ENCODE measurements around the gene SEMA3A.

The SEMA3A gene

GRCh38 chr7:83921941-83922607 is 272.5 kb downstream of the SEMA3A start:
- no peak for DNase-seq (ENCODE audit: low spot score)

DNA sequence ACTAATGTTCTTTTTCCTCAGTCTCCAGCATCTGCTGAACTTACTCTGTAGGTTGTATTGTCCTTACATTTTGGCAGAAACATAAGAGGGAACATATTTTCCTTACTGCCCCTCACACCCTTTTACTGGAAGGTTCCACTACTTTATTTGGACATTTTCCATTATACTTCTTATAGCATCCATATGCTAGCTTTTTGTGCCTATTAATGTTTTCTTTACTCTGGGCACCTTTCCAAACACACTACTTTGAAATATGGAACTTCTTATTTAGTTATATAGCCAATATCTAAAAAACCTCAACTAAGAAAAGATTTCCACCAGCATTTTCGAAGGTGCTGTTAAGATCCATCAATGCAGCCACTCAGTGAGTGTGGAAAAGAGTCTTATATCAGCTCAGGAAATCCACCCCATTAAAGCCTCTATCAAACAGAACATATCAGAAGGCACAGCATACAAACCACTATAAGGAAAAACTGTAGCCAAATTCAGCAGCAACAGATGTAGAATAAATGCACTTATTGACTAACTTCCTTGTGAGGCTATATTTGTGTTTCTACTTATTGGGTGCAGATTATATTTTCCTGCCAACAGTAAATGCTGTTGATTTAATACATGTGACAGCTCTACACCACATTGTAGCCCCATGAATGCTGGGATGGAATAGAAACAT is 273.2 kb downstream of the SEMA3A start:
- no peak for DNase-seq (ENCODE audit: low spot score)

DNA sequence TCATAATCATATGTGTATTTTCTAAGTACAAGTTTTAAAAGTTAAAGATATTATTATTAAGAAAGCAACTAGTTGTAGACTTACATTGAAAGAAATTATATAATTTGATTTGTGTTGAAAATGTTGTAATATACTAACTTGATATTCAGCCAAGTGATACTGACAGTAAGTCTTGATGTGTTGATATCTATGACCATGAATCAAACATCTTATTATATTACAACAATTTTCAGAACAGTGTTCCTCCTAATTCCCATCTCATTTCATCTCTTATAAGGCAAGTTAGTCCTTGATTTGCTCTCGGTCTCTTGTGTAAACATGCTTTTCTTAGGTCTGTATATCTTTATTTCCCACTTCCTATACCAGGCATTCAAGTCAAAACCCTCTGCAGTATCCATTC is 276.4 kb downstream of the SEMA3A start:
- no peak for DNase-seq (ENCODE audit: low spot score)

- DNase-seq (ENCODE audit: low spot score), result no peak
Measured at GRCh38 chr7:83913174-83913573, 281.4 kb downstream of the SEMA3A start.

DNA sequence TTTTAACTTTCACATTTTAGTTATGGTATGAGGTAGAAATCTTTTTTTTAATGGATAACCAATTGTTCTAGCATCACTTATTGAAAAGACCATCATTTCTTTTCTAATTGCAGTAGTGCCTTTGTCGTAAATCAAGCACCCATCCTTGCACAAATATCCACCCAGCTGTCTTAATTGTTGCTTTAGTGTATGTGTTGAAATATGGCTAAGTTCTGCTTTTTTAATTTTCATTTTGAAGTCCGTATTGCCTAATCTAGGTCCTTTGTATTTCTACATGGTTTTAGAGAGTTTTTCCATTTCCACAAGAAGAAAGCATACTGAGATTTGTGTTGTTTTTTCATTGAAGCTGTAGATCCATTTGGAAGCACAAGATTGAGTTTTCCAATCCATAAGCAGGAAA is 286.1 kb downstream of the SEMA3A start:
- DNase-seq (ENCODE audit: low spot score), result no peak
